Measurements from ENCODE around the gene PLCL2. TPM values are rescaled to one million over a fixed set of nuclear protein-coding genes. Genes with fewer than 3 reads are reported as not detected.

PLCL2 gene
- total RNA-seq, 4 donors from 2014 or later: 18.1 to 31.3 (median 27.7) TPM

DNA sequence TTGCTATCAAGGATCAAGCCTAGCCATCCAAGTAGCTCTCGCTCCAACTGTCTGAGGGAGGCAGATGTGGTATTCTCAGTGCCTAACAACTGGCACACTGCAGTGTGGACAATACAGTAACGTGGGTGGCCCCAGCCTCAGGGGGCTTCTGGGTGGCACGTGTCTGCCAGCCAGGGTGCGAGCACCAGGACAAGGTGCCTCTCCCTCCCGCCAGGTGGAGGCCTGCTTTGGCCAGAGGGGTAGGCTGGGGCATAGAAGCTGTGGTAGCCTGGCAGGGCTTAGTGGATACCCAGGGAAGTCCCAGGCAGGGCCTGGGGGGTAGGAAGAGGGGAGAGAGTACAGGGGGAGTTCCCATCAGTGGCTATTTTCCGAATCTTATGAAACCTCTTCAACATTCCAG is 234.0 kb downstream of the PLCL2 start:
- TF ChIP-seq, protein P1, sequence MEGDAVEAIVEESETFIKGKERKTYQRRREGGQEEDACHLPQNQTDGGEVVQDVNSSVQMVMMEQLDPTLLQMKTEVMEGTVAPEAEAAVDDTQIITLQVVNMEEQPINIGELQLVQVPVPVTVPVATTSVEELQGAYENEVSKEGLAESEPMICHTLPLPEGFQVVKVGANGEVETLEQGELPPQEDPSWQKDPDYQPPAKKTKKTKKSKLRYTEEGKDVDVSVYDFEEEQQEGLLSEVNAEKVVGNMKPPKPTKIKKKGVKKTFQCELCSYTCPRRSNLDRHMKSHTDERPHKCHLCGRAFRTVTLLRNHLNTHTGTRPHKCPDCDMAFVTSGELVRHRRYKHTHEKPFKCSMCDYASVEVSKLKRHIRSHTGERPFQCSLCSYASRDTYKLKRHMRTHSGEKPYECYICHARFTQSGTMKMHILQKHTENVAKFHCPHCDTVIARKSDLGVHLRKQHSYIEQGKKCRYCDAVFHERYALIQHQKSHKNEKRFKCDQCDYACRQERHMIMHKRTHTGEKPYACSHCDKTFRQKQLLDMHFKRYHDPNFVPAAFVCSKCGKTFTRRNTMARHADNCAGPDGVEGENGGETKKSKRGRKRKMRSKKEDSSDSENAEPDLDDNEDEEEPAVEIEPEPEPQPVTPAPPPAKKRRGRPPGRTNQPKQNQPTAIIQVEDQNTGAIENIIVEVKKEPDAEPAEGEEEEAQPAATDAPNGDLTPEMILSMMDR (IDR thresholded peaks at IDR 0.05; ENCODE audit: low read depth): no peak

DNA sequence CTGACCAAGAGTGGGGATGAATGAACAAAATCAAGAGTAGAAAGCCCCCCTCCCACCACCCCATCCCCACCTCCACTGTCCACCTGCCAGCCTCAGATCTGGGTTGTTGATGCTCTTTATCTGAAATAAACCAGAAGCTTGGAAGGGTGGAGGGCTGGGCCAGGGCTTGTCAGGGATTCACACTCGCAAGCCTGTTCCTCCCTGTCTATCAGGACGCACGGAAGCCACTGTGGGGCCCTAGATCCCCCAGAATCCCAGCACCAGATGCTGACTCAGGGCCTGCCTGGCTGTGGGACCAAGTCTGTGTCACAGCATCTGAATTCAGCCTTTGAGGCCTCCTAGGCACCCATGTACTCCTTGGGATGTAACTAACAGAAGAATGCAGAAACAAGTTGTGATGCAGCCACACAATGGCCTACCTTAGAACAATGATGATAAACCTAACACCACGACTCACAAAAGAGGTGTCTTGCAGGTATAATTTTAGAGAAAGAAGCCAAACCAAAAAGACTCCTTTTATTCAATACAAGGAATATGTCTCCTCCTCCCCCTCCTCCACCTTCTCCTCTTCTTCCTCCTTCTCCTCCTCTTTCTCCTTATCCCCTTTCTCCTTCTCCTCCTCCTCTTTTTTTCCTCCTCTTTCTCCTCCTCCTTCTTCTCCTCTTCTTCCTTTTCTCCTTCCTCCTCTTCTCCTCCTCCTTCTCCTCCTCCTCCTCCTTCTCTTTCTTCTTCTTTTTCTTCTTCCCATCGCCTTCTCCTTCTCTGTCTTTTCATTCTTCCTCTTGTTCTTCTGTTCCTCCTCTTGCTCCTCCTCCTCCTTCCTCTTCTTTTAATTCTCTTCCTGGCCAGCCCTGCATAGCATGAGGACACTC is 234.7 kb downstream of the PLCL2 start:
- TF ChIP-seq, protein P1 (IDR thresholded peaks at IDR 0.05; ENCODE audit: low read depth): no peak

DNA sequence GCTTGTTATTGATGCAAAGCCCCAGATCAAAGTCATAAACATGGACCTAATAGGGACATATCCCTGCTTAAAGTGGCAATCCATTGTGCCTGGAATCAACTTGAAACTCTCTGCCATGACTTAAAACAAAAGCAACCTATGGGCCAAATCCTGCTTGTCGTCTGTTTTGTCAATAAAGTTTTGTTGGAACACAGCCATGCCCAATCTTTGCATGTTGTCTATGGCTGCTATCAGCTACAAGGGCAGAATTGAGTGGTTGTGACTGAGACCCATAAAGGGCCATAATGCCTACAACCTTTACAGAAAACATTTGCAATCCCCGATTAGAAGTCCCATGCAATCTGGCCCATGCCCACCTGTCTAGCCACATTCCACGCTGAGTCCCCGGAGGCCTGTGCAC is 235.4 kb downstream of the PLCL2 start:
- TF ChIP-seq, protein P1 (IDR thresholded peaks at IDR 0.05; ENCODE audit: low read depth): no peak

GRCh38 chr3:17121336-17121735 is 236.6 kb downstream of the PLCL2 start:
- TF ChIP-seq, protein P1 (IDR thresholded peaks at IDR 0.05; ENCODE audit: low read depth): no peak

GRCh38 chr3:17122758-17123157 is 238.0 kb downstream of the PLCL2 start:
- TF ChIP-seq, protein P1 (IDR thresholded peaks at IDR 0.05; ENCODE audit: low read depth): no peak

DNA sequence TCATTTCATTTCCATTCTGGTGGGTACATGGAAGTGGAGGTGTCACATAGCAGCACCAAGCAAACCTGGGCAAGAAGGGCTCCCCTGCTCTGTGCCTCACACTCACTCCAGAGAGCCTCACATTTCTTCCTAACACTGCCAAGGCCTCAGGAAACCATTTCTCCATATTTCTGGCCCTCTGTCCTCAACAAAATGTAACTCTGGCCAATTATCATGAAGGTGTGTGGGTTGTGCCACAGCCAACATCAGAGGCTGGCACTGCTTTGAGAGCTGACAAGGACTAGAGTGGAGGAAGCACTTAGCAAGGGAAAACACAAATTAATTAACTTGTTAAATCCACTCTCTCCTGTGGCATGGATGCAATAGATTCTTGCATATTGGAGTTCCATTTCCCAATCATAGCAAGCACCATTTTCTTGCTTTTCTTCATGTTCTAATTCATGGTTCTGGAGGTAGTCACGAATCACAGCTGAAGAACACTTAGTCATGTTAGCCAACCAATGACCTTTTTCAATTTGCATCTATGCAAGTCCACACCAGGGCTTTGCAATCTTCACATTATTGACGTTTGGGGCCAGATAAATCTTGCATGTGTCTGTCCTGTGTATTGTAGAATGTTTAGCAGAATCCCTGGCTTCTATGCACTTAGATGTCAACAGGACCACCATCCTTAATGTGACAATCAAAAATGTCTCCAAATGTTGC is 241.1 kb downstream of the PLCL2 start:
- TF ChIP-seq, protein P1 (IDR thresholded peaks at IDR 0.05; ENCODE audit: low read depth): no peak

DNA sequence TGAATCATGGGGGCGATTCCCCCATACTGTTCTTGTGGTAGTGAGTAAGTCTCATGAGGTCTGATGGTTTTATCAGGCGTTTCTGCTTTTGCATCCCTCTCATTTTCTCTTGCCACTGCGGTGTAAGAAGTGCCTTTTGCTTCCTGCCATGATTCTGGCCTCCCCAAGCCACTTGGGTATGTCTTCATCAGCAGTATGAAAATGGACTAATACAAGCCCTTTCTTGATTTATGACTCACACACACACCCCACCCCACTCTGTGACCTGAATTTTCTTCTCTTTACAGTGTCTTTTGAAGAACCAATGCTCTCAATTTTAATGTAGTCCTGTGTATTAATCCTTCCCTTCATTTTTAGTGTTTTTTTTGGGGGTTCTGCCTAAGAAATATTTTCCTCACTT is 244.8 kb downstream of the PLCL2 start:
- TF ChIP-seq, protein P1 (IDR thresholded peaks at IDR 0.05; ENCODE audit: low read depth): no peak

Data from subcutaneous adipose tissue (tissue), 4 donors.